Esophagus muscularis mucosa (tissue), 3 donors: ENCODE data around the gene MBP.

Source experiments
- POLR2A ChIP-seq: fragments of 450-650 bp; IDR thresholded peaks from one replicate; pipeline ENCODE4 v1.6.1; 2017; ENCODE audit warnings: antibody characterized with exemption, moderate library complexity, mild to moderate bottlenecking, low read depth
- POLR2AphosphoS5 ChIP-seq, 2 donors: sonication (generic); formaldehyde crosslinking; IDR thresholded peaks; one replicate each; pipeline ENCODE4 v1.6.1; 2017; ENCODE audit warnings: antibody characterized with exemption in 2 of 2
- TF ChIP-seq, protein P1 (sequence below), 3 experiments: fragments of 200-600 bp in 2 of 3; fragments of 450-650 bp in 1 of 3; sonication (generic) in 2 of 3; IDR thresholded peaks; one replicate each; pipeline ENCODE4 v1.5.1; 2017 to 2019; ENCODE audit warnings: antibody characterized with exemption in 3 of 3, mild to moderate bottlenecking in 2 of 3, moderate library complexity in 1 of 3

DNA sequence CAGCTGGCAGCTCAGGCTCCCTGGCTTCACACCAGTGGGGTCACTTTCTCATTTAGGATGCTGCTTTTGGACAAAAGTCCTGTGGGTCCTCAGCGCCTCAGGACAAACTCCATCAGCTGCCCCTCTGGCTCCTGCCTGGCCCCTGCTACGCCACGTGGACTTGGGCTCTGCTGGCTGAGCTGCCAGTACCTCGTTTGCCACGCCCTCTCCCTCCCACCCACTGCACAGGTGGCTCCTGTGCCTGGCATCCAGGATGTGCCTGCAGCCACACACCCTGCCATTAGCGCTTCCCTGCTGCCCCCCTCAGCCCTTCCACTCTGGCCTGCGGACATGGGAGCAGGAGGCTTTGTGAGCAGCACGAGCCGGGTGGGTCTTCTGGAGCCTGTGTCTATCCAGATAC lies 191.3 kb downstream of the MBP start:
- TF ChIP-seq, protein P1, sequence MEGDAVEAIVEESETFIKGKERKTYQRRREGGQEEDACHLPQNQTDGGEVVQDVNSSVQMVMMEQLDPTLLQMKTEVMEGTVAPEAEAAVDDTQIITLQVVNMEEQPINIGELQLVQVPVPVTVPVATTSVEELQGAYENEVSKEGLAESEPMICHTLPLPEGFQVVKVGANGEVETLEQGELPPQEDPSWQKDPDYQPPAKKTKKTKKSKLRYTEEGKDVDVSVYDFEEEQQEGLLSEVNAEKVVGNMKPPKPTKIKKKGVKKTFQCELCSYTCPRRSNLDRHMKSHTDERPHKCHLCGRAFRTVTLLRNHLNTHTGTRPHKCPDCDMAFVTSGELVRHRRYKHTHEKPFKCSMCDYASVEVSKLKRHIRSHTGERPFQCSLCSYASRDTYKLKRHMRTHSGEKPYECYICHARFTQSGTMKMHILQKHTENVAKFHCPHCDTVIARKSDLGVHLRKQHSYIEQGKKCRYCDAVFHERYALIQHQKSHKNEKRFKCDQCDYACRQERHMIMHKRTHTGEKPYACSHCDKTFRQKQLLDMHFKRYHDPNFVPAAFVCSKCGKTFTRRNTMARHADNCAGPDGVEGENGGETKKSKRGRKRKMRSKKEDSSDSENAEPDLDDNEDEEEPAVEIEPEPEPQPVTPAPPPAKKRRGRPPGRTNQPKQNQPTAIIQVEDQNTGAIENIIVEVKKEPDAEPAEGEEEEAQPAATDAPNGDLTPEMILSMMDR (IDR thresholded peaks at IDR 0.05): no peak
- TF ChIP-seq POLR2AphosphoS5 (IDR thresholded peaks at IDR 0.05): no peak
- no peak for TF ChIP-seq POLR2A
